AG10803 (cell line): Measurements from ENCODE around the gene ANO6.

Source experiments
- DNase-seq: peaks from one replicate; pipeline ENCODE4 v3.0.0; 2010; ENCODE audit warnings: low read depth
- H3K4me3 ChIP-seq: 2 replicates; pipeline ENCODE4 v1.5.1; 2011; ENCODE audit warnings: mild to moderate bottlenecking, low read length, control low read depth
- TF ChIP-seq, protein P1 (sequence below): conservative IDR thresholded peaks from 2 replicates; pipeline ENCODE4 v1.5.1; 2011; ENCODE audit warnings: mild to moderate bottlenecking, low read length, control low read depth, inconsistent platforms

ANO6 gene

GRCh38 chr12:45200491-45201043, 15.3 kb upstream of the ANO6 start:
- TF ChIP-seq, protein P1, sequence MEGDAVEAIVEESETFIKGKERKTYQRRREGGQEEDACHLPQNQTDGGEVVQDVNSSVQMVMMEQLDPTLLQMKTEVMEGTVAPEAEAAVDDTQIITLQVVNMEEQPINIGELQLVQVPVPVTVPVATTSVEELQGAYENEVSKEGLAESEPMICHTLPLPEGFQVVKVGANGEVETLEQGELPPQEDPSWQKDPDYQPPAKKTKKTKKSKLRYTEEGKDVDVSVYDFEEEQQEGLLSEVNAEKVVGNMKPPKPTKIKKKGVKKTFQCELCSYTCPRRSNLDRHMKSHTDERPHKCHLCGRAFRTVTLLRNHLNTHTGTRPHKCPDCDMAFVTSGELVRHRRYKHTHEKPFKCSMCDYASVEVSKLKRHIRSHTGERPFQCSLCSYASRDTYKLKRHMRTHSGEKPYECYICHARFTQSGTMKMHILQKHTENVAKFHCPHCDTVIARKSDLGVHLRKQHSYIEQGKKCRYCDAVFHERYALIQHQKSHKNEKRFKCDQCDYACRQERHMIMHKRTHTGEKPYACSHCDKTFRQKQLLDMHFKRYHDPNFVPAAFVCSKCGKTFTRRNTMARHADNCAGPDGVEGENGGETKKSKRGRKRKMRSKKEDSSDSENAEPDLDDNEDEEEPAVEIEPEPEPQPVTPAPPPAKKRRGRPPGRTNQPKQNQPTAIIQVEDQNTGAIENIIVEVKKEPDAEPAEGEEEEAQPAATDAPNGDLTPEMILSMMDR, result no peak
- DNase-seq, result peak; percentile 39
- H3K4me3 ChIP-seq, result no peak overlapping the region

DNA sequence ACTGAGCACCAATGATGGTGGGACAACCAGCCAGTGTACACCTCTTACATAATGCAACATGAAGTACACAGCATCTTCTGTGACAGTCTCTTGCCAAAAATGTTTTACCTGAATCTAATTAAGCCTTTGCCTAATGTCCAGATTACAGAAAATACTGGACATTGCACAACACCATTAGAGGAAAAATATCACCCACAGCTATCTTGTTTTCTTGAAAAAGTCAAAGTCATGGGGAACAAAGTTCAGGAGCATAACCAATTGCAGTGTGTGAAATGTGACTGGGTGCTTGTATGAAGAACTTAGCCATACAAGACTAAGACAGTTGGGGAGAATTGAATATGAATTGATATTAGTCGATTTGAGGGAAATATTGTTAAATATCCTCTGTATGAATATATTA, 12.1 kb upstream of the ANO6 start:
- TF ChIP-seq, protein P1, result no peak
- DNase-seq, result no peak
- no peak overlapping the region for H3K4me3 ChIP-seq

DNA sequence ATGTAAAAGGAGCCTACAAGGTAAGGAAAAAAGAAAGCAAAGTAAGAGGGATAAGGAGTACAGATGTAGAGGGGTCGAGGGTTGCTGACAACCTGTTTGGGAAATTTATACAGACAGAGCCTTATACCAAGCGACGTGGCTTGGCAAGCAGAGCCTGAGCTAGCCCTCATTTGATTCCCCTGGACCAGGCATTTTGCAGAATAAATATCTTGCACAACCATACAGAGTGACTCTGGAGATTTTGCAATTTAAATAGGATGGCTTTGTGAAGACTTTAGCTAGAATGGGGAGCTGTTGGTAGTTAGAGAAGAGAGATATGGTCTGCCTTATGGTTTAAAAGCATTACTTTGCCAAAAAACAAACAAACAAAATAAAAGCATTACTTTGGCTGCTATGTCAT, 11.1 kb upstream of the ANO6 start:
- H3K4me3 ChIP-seq, result no peak overlapping the region
- no peak for DNase-seq
- TF ChIP-seq, protein P1, result no peak

GRCh38 chr12:45205165-45205825, 10.6 kb upstream of the ANO6 start:
- no peak for DNase-seq
- no peak overlapping the region for H3K4me3 ChIP-seq
- TF ChIP-seq, protein P1, result no peak

DNA sequence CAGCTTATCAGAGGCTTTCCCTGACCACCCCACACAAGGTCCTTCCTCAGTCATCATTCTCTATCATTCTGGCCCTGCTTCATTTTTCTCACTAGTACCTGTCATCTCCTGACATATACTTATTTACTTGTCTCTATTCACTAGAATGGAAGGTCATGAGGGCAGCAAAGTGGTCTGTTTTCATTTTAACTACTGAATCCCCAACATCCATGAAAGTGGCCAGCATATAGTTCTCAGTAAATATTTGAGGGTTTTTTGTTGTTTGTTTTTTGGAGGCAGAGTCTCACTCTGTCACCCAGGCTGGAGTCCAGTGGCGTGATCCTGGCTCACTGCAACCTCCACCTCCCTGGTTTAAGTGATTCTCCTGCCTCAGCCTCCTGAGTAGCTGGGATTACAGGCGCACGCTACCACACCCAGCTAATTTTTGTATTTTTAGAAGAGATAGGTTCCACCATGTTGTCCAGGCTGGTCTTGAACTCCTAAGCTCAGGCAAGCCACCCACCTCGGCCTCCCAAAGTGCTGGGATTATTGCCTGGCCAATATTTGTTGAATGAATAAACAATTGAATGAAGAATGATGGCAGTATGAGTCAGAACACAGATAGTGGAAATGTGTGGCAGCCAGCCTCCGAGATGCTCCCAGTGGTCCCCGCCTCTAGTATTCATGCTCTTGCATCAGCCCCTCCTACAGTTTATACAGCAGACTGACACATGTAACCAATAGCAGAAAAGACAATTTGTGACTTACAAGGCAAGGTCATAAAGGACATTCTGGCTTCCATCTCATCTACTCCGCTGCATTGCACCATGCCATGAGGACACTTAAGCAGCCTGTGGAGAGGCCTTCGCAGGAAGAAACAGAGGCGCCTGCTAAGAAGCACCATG, 7.0 kb upstream of the ANO6 start:
- H3K4me3 ChIP-seq, result no peak overlapping the region
- DNase-seq, result peak; percentile 60
- TF ChIP-seq, protein P1, result no peak

GRCh38 chr12:45209784-45210183, 6.1 kb upstream of the ANO6 start:
- H3K4me3 ChIP-seq, result no peak overlapping the region
- TF ChIP-seq, protein P1, result no peak
- DNase-seq, result no peak
